Fibroblast of lung (primary cell): ENCODE measurements around the gene TAF13. TPM values are rescaled to one million over a fixed set of nuclear protein-coding genes. Genes with fewer than 3 reads are reported as not detected.
A peak's percentile ranks its signal among the peaks of the same experiment; 100 is the strongest.

Experiments used
- DNase-seq, 2 donors: peaks; one replicate each; pipeline versions ENCODE4 v3.0.0 to v3.0.0-alpha.2; 2010; ENCODE audit warnings: low read depth in 2 of 2
- H2AFZ ChIP-seq: 2 replicates; pipeline ENCODE4 v1.5.1; 2012; ENCODE audit warnings: low read length, control low read depth, inconsistent platforms
- H3K27ac ChIP-seq: 2 replicates; pipeline ENCODE4 v1.5.1; 2011; ENCODE audit warnings: low read length, control low read depth; ENCODE audit not compliant: insufficient read depth
- H3K27me3 ChIP-seq: 2 replicates; pipeline ENCODE4 v1.5.1; 2011; ENCODE audit warnings: mild to moderate bottlenecking, low read length; ENCODE audit not compliant: control insufficient read depth, insufficient read depth
- H3K36me3 ChIP-seq: 2 replicates; pipeline ENCODE4 v1.5.1; 2011; ENCODE audit warnings: low read length; ENCODE audit not compliant: control insufficient read depth, insufficient read depth
- H3K4me1 ChIP-seq: 2 replicates; pipeline ENCODE4 v1.5.1; 2011; ENCODE audit warnings: low read length; ENCODE audit not compliant: control insufficient read depth, insufficient read depth; ENCODE audit errors: extremely low read depth
- H3K4me2 ChIP-seq: 2 replicates; pipeline ENCODE4 v1.5.1; 2011; ENCODE audit warnings: low read length, control low read depth; ENCODE audit not compliant: insufficient read depth; ENCODE audit errors: extremely low read depth
- H3K4me3 ChIP-seq, 4 experiments: fragments of 200-600 bp in 1 of 4; sonication (generic) in 1 of 4; replicated peaks in 1 of 4; 2 replicates each; pipeline ENCODE4 v1.5.1; 2011 to 2016; ENCODE audit warnings: low read length in 4 of 4, low read depth in 3 of 4, mild to moderate bottlenecking in 3 of 4, control low read depth in 2 of 4, inconsistent platforms in 1 of 4, mixed read lengths in 1 of 4; ENCODE audit not compliant: insufficient read depth in 1 of 4; ENCODE audit errors: control extremely low read depth in 1 of 4
- H3K79me2 ChIP-seq: 2 replicates; pipeline ENCODE4 v1.5.1; 2012; ENCODE audit warnings: mild to moderate bottlenecking, low read length, inconsistent platforms; ENCODE audit not compliant: control insufficient read depth, insufficient read depth
- H3K9ac ChIP-seq: 2 replicates; pipeline ENCODE4 v1.5.1; 2011; ENCODE audit warnings: mild to moderate bottlenecking, low read length, control low read depth; ENCODE audit not compliant: insufficient read depth
- H3K9me3 ChIP-seq: 2 replicates; pipeline ENCODE4 v1.5.1; 2012; ENCODE audit warnings: low read depth, low read length; ENCODE audit not compliant: control insufficient read depth, insufficient read depth
- H4K20me1 ChIP-seq: 2 replicates; pipeline ENCODE4 v1.5.1; 2011; ENCODE audit warnings: low read length; ENCODE audit not compliant: control insufficient read depth, insufficient read depth; ENCODE audit errors: extremely low read depth
- EZH2 ChIP-seq: IDR thresholded peaks from 2 replicates; pipeline ENCODE4 v1.5.1; 2012; ENCODE audit warnings: low read length, control low read depth, mild to moderate bottlenecking; ENCODE audit errors: missing control alignments
- polyA plus RNA-seq, 2 donors: library from polyadenylated mRNA; depleted of rRNA in 1 of 2; stranded (reverse) in 1 of 2; unstranded in 1 of 2; fragments of >200 nt; gene quantifications; 2 replicates each; pipeline ENCODE4 v1.2.1, GENCODE V29; 2011 to 2012; ENCODE audit warnings: missing spikeins in 1 of 2
- total RNA-seq: library from RNA; depleted of rRNA; stranded (reverse); fragments of >200 nt; gene quantifications from 2 replicates; pipeline ENCODE4 v1.2.1, GENCODE V29; 2014
- TF ChIP-seq, protein P1 (sequence below), 2 donors: IDR thresholded peaks in 1 of 2; conservative IDR thresholded peaks in 1 of 2; 1 replicate in 1 of 2; 2 replicates in 1 of 2; pipeline ENCODE4 v1.5.1; 2011 to 2012; ENCODE audit warnings: low read length in 2 of 2, control low read depth in 1 of 2, inconsistent platforms in 1 of 2, low read depth in 1 of 2, mild to moderate bottlenecking in 1 of 2

TAF13 gene
- total and polyA plus RNA-seq, 2 donors (not counting 1 experiment from before 2014, with no cell fraction given): 66.6 to 85.7 TPM

DNA sequence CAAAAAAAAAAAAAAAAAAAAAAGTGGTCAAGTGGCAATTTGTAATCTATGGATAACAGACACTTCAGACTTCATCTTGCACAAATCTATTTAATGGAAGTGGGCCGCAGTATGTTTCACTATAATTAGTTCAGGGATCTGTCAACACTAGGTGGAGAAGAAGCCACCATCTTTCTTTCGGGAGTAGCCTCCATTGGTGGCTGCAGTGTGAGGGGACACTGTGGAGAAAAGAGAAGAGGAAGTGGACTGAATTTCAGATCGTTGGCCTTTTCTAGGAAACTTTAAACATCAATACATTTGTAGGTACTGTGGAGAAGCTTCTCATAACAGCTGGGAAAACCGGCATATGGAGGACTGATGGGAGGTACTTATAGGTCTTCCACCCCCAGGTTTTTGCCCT is 30.1 kb upstream of the TAF13 start:
- H3K79me2 ChIP-seq: peaks cover 6% of the 10 kb centered on the region
- H3K27ac ChIP-seq: no peak overlapping the region
- no peaks in the 10 kb centered on the region for H3K4me1 ChIP-seq
- H3K36me3 ChIP-seq: no peaks in the 10 kb centered on the region
- no peak overlapping the region for H3K9ac ChIP-seq
- no peaks in the 10 kb centered on the region for H4K20me1 ChIP-seq
- H3K4me3 ChIP-seq: no peak overlapping the region
- no peak overlapping the region for H3K4me2 ChIP-seq
- H3K27me3 ChIP-seq: peaks cover 7% of the 10 kb centered on the region
- H3K9me3 ChIP-seq: no peaks in the 10 kb centered on the region
- DNase-seq: no peak
- no peak overlapping the region for H2AFZ ChIP-seq
- no peak for TF ChIP-seq EZH2
- TF ChIP-seq, protein P1, sequence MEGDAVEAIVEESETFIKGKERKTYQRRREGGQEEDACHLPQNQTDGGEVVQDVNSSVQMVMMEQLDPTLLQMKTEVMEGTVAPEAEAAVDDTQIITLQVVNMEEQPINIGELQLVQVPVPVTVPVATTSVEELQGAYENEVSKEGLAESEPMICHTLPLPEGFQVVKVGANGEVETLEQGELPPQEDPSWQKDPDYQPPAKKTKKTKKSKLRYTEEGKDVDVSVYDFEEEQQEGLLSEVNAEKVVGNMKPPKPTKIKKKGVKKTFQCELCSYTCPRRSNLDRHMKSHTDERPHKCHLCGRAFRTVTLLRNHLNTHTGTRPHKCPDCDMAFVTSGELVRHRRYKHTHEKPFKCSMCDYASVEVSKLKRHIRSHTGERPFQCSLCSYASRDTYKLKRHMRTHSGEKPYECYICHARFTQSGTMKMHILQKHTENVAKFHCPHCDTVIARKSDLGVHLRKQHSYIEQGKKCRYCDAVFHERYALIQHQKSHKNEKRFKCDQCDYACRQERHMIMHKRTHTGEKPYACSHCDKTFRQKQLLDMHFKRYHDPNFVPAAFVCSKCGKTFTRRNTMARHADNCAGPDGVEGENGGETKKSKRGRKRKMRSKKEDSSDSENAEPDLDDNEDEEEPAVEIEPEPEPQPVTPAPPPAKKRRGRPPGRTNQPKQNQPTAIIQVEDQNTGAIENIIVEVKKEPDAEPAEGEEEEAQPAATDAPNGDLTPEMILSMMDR (conservative IDR thresholded peaks at IDR 0.05 in 1 of 2, IDR thresholded peaks at IDR 0.05 in 1 of 2; ENCODE audit: low read depth in 1 of 2, low read length in 2 of 2): no peak

DNA sequence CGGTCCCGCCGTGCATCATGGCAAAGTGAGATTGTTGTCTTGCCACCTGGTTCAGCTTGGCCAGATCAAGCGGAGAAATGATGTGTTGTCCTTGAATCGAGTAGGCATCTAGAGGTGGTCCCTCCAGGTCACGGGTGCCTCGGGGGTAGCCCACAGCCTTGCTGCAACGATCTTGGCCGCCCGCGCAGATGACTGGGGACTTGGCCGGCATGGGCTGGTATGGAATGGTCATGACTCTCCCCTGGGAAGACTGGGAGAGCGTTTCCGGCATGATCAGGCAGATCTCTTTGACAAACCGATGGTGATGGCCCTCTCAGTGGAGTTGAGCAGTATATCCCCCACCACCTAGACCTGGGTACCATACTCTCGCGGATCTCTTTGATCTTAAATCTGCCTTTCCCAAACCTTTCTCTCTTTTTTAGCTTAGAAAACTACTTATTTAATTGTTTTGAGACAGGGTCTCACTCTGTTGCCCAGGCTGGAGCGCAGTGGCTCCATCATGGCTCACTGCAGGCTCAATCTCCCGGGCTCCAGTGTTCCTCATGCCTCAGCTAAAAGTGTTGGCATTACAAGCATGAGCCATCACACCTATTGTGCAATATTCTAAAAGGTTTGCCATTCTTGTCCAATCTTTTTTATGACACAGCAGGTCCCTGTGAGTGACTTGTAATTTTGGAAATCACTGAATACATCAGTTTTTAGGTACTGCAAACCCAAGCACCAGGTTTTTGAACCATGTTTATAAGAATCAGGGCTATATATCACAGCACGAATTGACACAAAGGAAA is 28.8 kb upstream of the TAF13 start:
- TF ChIP-seq, protein P1 (conservative IDR thresholded peaks at IDR 0.05 in 1 of 2, IDR thresholded peaks at IDR 0.05 in 1 of 2; ENCODE audit: low read depth in 1 of 2, low read length in 2 of 2): no peak
- TF ChIP-seq EZH2: no peak
- Histone ChIP-seq H3K9me3 (no peaks in the 10 kb centered on the region), H3K4me3 (no peak overlapping the region), H3K27me3 (no peaks in the 10 kb centered on the region), H3K27ac (no peak overlapping the region), H3K4me2 (no peak overlapping the region), H3K36me3 (no peaks in the 10 kb centered on the region), H3K4me1 (no peaks in the 10 kb centered on the region), H3K79me2 (peaks cover 15% of the 10 kb centered on the region), H4K20me1 (no peaks in the 10 kb centered on the region), H3K9ac (no peak overlapping the region), H2AFZ (no peak overlapping the region)
- no peak for DNase-seq

DNA sequence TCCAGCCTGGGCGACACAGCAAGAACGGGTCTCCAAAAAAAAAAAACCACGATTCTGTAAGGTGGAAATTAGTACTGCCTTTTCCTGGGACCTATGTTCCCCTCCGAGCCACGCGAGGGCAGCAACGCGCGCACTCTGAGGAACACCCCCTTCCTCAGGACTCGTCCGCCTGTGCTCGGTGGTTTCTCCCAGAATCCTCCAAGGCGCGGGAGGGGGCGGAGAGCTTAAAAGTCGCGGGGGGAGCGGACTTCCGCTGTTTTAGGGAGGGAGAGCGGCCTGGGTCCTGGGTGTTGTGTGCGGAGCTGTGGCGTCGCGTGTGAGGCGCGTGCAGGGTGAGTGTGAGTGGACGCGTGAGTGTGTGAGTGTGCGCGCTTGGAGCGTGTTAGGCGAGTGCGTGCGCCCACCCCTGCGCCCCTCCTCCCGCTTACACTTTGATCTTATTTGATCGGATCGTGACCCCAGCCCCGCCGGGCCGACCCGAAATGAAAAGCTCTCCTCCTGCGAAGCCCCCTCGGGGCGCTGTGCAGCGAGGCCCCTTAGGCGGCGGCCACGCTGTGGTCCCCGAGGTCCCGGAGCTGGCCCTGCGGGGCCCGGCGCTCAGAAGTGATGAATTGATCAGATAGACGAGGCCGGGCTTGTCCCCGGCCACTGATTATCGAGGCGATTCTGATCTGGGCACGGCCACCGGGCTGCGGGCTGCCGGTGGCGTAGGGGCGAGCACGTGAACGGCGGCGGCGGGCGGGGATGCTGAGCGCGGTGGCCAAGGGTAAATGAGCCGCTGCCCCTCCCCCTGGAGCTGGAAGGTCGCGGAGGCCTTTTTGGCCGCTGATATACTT is 24.4 kb upstream of the TAF13 start:
- Histone ChIP-seq H3K4me2 (peak overlapping the region; percentile 77), H2AFZ (peak overlapping the region; percentile 89), H3K27ac (peak overlapping the region; percentile 91), H3K79me2 (peaks cover 16% of the 10 kb centered on the region), H3K4me3 (peak overlapping the region; percentile 88 to 99 (median 93)), H3K27me3 (no peaks in the 10 kb centered on the region), H3K9me3 (no peaks in the 10 kb centered on the region), H3K36me3 (no peaks in the 10 kb centered on the region), H3K9ac (peak overlapping the region; percentile 92), H3K4me1 (no peaks in the 10 kb centered on the region), H4K20me1 (no peaks in the 10 kb centered on the region)
- TF ChIP-seq EZH2: no peak
- TF ChIP-seq, protein P1 (conservative IDR thresholded peaks at IDR 0.05 in 1 of 2, IDR thresholded peaks at IDR 0.05 in 1 of 2; ENCODE audit: low read depth in 1 of 2, low read length in 2 of 2): peak; percentile 79 to 80
- peak; percentile 97 for DNase-seq
